Inflammatory macrophage treated with lipopolysaccharide for 4 hours (primary cell): Measurements from ENCODE around the gene SLC44A1.
A peak's percentile ranks its signal among the peaks of the same experiment; 100 is the strongest.

Source experiments
- DNase-seq: peaks from one replicate; pipeline ENCODE4 v3.0.0-alpha.2; 2020

Gene SLC44A1

GRCh38 chr9:105341434-105342146, 97.1 kb downstream of the SLC44A1 start:
- DNase-seq: peak; percentile 69

GRCh38 chr9:105342147-105342505, 97.7 kb downstream of the SLC44A1 start:
- no peak for DNase-seq

GRCh38 chr9:105344283-105344682, 99.8 kb downstream of the SLC44A1 start:
- DNase-seq: no peak

GRCh38 chr9:105345626-105346025, 101.2 kb downstream of the SLC44A1 start:
- no peak for DNase-seq

- no peak for DNase-seq
Measured at GRCh38 chr9:105346273-105346672, 101.8 kb downstream of the SLC44A1 start.

- DNase-seq: no peak
Measured at GRCh38 chr9:105354448-105354847, 110.0 kb downstream of the SLC44A1 start.

- peak; percentile 6 for DNase-seq
Measured at GRCh38 chr9:105355781-105356180, 111.3 kb downstream of the SLC44A1 start.

GRCh38 chr9:105357937-105358336, 113.5 kb downstream of the SLC44A1 start:
- DNase-seq: no peak

- no peak for DNase-seq
Measured at GRCh38 chr9:105359892-105360291, 115.4 kb downstream of the SLC44A1 start.

GRCh38 chr9:105360344-105360743, 115.9 kb downstream of the SLC44A1 start:
- DNase-seq: no peak

- no peak for DNase-seq
Measured at GRCh38 chr9:105361873-105362272, 117.4 kb downstream of the SLC44A1 start.

- DNase-seq: no peak
Measured at GRCh38 chr9:105362470-105362869, 118.0 kb downstream of the SLC44A1 start.

GRCh38 chr9:105363837-105364236, 119.4 kb downstream of the SLC44A1 start:
- no peak for DNase-seq

GRCh38 chr9:105369911-105370310, 125.5 kb downstream of the SLC44A1 start:
- no peak for DNase-seq

GRCh38 chr9:105373723-105374122, 129.3 kb downstream of the SLC44A1 start:
- DNase-seq: no peak

GRCh38 chr9:105375323-105375722, 130.9 kb downstream of the SLC44A1 start:
- no peak for DNase-seq

GRCh38 chr9:105376893-105377292, 132.4 kb downstream of the SLC44A1 start:
- no peak for DNase-seq

GRCh38 chr9:105385381-105385985, 141.0 kb downstream of the SLC44A1 start:
- DNase-seq: peak; percentile 67

- DNase-seq: no peak
Measured at GRCh38 chr9:105389796-105390195, 145.3 kb downstream of the SLC44A1 start.

GRCh38 chr9:105390871-105391270, 146.4 kb downstream of the SLC44A1 start:
- DNase-seq: no peak

- DNase-seq: no peak
Measured at GRCh38 chr9:105391288-105391687, 146.8 kb downstream of the SLC44A1 start.

- DNase-seq: no peak
Measured at GRCh38 chr9:105392531-105392930, 148.1 kb downstream of the SLC44A1 start.

GRCh38 chr9:105393576-105394344, 149.3 kb downstream of the SLC44A1 start:
- no peak for DNase-seq

GRCh38 chr9:105396441-105396840, 152.0 kb downstream of the SLC44A1 start:
- no peak for DNase-seq
